Measurements from ENCODE around the gene RUFY3.

DNA sequence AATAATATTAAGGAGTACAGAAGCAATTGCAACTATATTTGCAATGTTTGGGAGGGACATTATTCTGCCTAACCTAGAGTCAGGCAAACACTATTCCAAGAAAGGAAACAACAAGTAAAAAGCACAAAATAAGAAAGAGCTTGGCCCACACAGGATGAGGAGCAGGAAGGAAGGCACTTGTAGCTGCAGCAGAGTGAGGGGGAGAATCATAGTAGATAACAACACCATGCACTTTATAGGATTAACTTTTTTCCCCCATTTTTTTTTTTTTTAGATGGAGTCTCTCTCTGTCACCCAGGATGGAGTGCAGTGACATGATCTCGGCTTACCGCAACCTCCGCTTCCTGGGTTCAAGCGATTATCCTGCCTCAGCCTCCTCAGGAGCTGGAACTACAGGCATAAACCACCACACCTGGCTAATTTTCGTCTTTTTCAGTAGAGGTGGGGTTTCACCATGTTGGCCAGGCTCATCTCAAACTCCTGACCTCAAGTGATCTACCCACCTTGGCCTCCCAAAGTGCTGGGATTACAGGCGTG is 45.1 kb upstream of the RUFY3 start:
- no peak for TF ChIP-seq POLR2A (IDR thresholded peaks at IDR 0.05)
- TF ChIP-seq, protein P1, sequence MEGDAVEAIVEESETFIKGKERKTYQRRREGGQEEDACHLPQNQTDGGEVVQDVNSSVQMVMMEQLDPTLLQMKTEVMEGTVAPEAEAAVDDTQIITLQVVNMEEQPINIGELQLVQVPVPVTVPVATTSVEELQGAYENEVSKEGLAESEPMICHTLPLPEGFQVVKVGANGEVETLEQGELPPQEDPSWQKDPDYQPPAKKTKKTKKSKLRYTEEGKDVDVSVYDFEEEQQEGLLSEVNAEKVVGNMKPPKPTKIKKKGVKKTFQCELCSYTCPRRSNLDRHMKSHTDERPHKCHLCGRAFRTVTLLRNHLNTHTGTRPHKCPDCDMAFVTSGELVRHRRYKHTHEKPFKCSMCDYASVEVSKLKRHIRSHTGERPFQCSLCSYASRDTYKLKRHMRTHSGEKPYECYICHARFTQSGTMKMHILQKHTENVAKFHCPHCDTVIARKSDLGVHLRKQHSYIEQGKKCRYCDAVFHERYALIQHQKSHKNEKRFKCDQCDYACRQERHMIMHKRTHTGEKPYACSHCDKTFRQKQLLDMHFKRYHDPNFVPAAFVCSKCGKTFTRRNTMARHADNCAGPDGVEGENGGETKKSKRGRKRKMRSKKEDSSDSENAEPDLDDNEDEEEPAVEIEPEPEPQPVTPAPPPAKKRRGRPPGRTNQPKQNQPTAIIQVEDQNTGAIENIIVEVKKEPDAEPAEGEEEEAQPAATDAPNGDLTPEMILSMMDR (IDR thresholded peaks at IDR 0.05): no peak

Data from testis (tissue), 2 donors.